CD4-positive, alpha-beta T cell treated with Interleukin-10 for 1 hour (primary cell): ENCODE measurements around the gene NANOGP8.

Experiments used
- DNase-seq: peaks from one replicate; pipeline ENCODE4 v3.0.0-alpha.2; 2020

NANOGP8 gene

GRCh38 chr15:35055416-35056105, 29.5 kb downstream of the NANOGP8 start:
- no peak for DNase-seq

DNA sequence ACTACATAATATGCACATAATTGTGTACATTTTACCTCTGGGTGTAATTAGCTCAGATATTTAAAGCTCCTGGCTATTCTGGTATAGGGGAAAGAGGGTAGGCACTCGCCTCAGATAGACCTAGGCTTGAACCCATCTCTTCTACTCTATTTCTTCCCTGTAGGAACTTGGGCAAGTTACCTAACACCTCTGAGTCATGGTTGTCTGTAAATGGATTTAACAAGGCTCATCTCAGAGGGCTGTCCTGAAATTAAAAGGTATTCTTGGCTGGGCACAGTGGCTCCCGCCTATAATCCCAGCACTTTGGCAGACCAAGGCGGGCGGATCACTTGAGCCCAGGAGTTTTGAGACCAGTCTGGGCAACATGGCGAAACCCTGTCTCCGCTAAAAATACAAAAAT, 30.7 kb downstream of the NANOGP8 start:
- DNase-seq: no peak

DNA sequence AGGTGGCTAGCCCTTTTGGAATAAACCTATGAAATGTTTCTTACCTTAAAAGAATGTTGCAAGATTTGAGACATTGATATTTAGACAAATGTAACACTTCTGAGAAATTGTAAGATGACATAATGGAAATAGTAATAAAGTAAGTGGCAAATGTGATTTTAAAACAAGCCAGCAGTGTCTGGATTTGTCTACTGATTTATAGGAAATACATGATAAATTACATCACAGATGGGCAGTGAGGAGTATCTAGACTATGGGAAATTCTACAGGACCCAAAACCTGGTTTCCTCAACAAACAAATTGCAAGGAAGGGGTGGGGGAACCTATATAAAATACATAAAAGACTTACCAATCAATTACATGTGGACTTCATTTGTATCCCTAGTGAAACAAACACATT, 37.1 kb downstream of the NANOGP8 start:
- no peak for DNase-seq

- DNase-seq: no peak
These were observed 37.6 kb downstream of the NANOGP8 start for GRCh38 chr15:35047528-35047927.

DNA sequence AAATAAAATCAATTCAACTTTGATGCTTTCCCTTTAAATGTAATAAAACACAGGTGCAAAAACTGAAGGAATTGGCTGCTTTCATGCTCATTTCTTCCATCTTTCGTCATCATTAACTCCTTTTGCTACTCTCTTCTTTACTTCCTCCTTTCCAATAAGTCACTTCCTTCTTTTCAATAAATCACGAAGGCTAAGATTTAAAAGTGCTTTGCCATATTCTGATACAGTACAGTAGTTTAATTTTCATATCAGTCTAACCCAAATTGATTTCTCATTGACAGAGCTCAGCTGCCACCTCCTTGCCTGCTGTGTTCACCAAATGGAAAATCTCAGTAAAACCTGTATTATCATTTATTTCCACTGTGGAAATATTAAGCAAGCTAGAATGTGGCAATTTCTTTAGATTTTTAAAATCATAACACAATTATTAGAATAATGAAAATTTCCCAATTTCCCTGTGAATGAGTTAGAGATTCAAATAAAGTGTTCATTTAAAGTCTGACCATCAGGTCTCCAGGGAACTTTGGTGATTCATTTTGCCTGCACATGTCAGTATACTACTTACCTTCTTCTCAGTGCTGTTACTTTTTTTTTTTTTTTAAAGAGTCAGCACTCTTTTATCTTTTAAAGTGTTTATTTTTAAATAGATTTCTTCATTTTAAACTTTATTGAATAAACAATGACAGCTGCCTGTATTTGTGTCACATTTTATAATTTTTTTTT, 41.6 kb downstream of the NANOGP8 start:
- DNase-seq: no peak

DNA sequence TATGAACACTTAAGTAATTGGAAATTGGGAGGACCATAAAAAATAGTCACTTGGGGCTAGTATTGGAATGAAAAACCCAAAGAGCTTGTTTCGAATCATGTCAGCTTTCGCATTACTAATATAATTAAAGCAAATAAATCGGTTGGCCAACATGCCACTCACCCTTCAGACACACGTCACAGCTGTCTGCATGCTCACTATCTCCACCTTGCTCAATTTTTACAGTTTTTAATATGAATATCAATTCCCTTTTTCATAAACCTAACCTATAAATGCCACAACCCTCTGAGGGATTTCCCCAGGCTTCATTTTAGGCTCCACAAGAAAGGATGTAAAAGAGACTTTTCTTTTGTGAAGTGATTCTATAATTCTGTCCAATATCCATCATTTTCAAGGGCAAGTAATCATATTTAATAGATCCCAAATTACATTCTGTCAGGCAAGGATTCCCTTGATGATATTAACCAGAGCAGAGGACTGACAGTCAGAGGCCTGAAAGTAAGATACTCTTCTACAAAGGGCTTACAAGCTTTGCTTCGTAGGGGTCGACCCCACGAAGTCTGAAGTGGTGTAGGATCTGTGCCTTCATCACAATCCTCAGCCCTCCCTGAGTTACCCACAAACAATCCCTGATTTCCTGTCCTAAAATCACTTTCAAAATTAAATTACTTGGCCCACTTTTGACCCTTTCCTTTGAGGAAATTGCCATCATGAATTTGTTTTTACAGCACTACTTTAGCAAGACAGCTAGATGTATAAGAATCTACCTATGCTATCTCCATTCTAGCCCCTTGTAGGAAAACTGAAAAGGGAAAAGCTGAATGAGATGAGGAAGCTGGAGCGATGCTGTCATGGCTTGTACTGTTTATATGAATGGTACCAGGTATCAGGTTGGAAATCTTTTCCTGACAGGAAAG, 44.5 kb downstream of the NANOGP8 start:
- no peak for DNase-seq

- no peak for DNase-seq
These were observed 46.3 kb downstream of the NANOGP8 start for GRCh38 chr15:35038626-35039451.
